Measurements from ENCODE around the gene SDK2. TPM values are rescaled to one million over a fixed set of nuclear protein-coding genes. Genes with fewer than 3 reads are reported as not detected.

SDK2 gene
- total RNA-seq, 1 donor from 2014 or later = 11.2 TPM

- Mint-ChIP-seq H3K27me3 (ENCODE audit: low read depth, unreplicated experiment) (peaks cover 11% of the 10 kb centered on the region), H3K27ac (ENCODE audit: unreplicated experiment) (peak overlapping the region; percentile 58), H3K4me1 (ENCODE audit: low read depth, unreplicated experiment) (peaks cover 4% of the 10 kb centered on the region), H3K36me3 (ENCODE audit: low read depth, unreplicated experiment) (no peaks in the 10 kb centered on the region), H3K4me3 (ENCODE audit: unreplicated experiment) (no peak overlapping the region), H3K9me3 (ENCODE audit: unreplicated experiment) (peaks cover 3% of the 10 kb centered on the region)
- FAIRE-seq (no peak), DNase-seq (ENCODE audit: low read depth) (no peak)
- no peaks in the 10 kb centered on the region for H4K20me1 ChIP-seq (ENCODE audit: insufficient read depth, low read length)
- no peak overlapping the region for H3K9ac ChIP-seq (ENCODE audit: low read length)
- no peaks in the 10 kb centered on the region for H3K27me3 ChIP-seq (ENCODE audit: insufficient read depth, low read length)
- H3K36me3 ChIP-seq (ENCODE audit: insufficient read depth, low read length) = no peaks in the 10 kb centered on the region
- H3K4me2 ChIP-seq (ENCODE audit: low read length) = no peak overlapping the region
- H3K4me1 ChIP-seq (ENCODE audit: insufficient read depth, low read length) = no peaks in the 10 kb centered on the region
- TF ChIP-seq EZH2 (IDR thresholded peaks at IDR 0.05; ENCODE audit: insufficient read depth, low read length) = no peak
- TF ChIP-seq, protein P1, sequence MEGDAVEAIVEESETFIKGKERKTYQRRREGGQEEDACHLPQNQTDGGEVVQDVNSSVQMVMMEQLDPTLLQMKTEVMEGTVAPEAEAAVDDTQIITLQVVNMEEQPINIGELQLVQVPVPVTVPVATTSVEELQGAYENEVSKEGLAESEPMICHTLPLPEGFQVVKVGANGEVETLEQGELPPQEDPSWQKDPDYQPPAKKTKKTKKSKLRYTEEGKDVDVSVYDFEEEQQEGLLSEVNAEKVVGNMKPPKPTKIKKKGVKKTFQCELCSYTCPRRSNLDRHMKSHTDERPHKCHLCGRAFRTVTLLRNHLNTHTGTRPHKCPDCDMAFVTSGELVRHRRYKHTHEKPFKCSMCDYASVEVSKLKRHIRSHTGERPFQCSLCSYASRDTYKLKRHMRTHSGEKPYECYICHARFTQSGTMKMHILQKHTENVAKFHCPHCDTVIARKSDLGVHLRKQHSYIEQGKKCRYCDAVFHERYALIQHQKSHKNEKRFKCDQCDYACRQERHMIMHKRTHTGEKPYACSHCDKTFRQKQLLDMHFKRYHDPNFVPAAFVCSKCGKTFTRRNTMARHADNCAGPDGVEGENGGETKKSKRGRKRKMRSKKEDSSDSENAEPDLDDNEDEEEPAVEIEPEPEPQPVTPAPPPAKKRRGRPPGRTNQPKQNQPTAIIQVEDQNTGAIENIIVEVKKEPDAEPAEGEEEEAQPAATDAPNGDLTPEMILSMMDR (IDR thresholded peaks at IDR 0.05; ENCODE audit: insufficient read depth, low read depth, low read length) = no peak
- H3K9me3 ChIP-seq (ENCODE audit: insufficient read depth, low read depth, low read length) = no peaks in the 10 kb centered on the region
- no peaks in the 10 kb centered on the region for H3K79me2 ChIP-seq (ENCODE audit: insufficient read depth, low read length)
- no peak overlapping the region for H3K4me3 ChIP-seq (ENCODE audit: insufficient read depth, low read depth, low read length)
- no peak overlapping the region for H2AFZ ChIP-seq (ENCODE audit: low read depth, low read length)
- no peak overlapping the region for H3K27ac ChIP-seq (ENCODE audit: low read depth, low read length)
Measured at GRCh38 chr17:73549841-73550430, 94.3 kb downstream of the SDK2 start.

DNA sequence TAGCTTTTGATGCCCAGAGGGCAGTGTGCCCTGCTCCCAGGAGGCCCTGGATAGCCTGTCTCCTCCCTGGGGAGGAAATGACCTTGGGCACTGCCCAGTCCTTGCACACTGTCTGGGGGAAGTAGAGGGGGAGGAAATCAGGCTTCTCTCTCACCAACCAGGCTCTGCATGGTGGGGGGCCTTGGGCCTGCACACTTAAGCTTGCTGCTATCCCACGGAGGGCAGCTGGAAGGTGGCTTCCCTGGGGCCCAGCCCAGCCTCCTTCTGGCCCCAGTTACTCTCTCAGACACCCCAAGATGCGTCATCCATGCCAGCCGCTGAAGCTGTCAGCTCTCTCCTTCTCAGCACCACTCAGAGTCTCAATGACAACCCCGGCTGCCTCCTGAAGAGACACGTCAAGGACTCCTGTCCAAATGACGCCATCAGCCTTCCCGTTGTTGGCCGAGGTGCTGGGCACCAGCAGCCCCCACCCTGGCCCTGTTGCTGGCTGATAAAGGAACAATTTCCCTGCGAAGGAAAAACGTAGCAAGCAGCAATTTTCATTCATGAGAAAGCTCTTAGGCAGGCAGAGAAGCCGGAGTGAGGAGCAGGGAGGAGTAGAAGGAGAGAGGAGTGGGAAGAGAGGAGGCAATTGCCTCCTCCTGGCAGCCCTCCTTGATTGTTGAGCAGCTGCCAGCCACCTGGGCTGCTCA is 95.5 kb downstream of the SDK2 start:
- H3K4me3 ChIP-seq (ENCODE audit: insufficient read depth, low read depth, low read length) = no peak overlapping the region
- Mint-ChIP-seq H3K27me3 (ENCODE audit: low read depth, unreplicated experiment) (peaks cover 10% of the 10 kb centered on the region), H3K4me3 (ENCODE audit: unreplicated experiment) (no peak overlapping the region), H3K36me3 (ENCODE audit: low read depth, unreplicated experiment) (no peaks in the 10 kb centered on the region), H3K4me1 (ENCODE audit: low read depth, unreplicated experiment) (peaks cover 4% of the 10 kb centered on the region), H3K9me3 (ENCODE audit: unreplicated experiment) (no peaks in the 10 kb centered on the region), H3K27ac (ENCODE audit: unreplicated experiment) (no peak overlapping the region)
- H3K27me3 ChIP-seq (ENCODE audit: insufficient read depth, low read length) = no peaks in the 10 kb centered on the region
- TF ChIP-seq, protein P1 (IDR thresholded peaks at IDR 0.05; ENCODE audit: insufficient read depth, low read depth, low read length) = no peak
- no peak for TF ChIP-seq EZH2 (IDR thresholded peaks at IDR 0.05; ENCODE audit: insufficient read depth, low read length)
- H3K9ac ChIP-seq (ENCODE audit: low read length) = no peak overlapping the region
- H3K4me1 ChIP-seq (ENCODE audit: insufficient read depth, low read length) = no peaks in the 10 kb centered on the region
- no peak overlapping the region for H2AFZ ChIP-seq (ENCODE audit: low read depth, low read length)
- H3K4me2 ChIP-seq (ENCODE audit: low read length) = no peak overlapping the region
- FAIRE-seq = no peak
- H4K20me1 ChIP-seq (ENCODE audit: insufficient read depth, low read length) = no peaks in the 10 kb centered on the region
- DNase-seq (ENCODE audit: low read depth) = no peak
- no peak overlapping the region for H3K27ac ChIP-seq (ENCODE audit: low read depth, low read length)
- no peaks in the 10 kb centered on the region for H3K36me3 ChIP-seq (ENCODE audit: insufficient read depth, low read length)
- H3K9me3 ChIP-seq (ENCODE audit: insufficient read depth, low read depth, low read length) = no peaks in the 10 kb centered on the region
- no peaks in the 10 kb centered on the region for H3K79me2 ChIP-seq (ENCODE audit: insufficient read depth, low read length)

GRCh38 chr17:73547790-73548189 is 96.5 kb downstream of the SDK2 start:
- Histone ChIP-seq H3K9me3 (ENCODE audit: insufficient read depth, low read depth, low read length) (no peaks in the 10 kb centered on the region), H3K4me1 (ENCODE audit: insufficient read depth, low read length) (no peaks in the 10 kb centered on the region), H3K27me3 (ENCODE audit: insufficient read depth, low read length) (no peaks in the 10 kb centered on the region), H3K27ac (ENCODE audit: low read depth, low read length) (no peak overlapping the region), H2AFZ (ENCODE audit: low read depth, low read length) (no peak overlapping the region), H3K36me3 (ENCODE audit: insufficient read depth, low read length) (no peaks in the 10 kb centered on the region), H3K9ac (ENCODE audit: low read length) (no peak overlapping the region), H3K4me2 (ENCODE audit: low read length) (no peak overlapping the region), H3K79me2 (ENCODE audit: insufficient read depth, low read length) (no peaks in the 10 kb centered on the region), H4K20me1 (ENCODE audit: insufficient read depth, low read length) (no peaks in the 10 kb centered on the region), H3K4me3 (ENCODE audit: insufficient read depth, low read depth, low read length) (no peak overlapping the region)
- H3K4me1 Mint-ChIP-seq (ENCODE audit: low read depth, unreplicated experiment) = peaks cover 4% of the 10 kb centered on the region
- no peak overlapping the region for H3K4me3 Mint-ChIP-seq (ENCODE audit: unreplicated experiment)
- no peak for DNase-seq (ENCODE audit: low read depth)
- H3K36me3 Mint-ChIP-seq (ENCODE audit: low read depth, unreplicated experiment) = no peaks in the 10 kb centered on the region
- H3K27me3 Mint-ChIP-seq (ENCODE audit: low read depth, unreplicated experiment) = peaks cover 13% of the 10 kb centered on the region
- no peak for FAIRE-seq
- TF ChIP-seq EZH2 (IDR thresholded peaks at IDR 0.05; ENCODE audit: insufficient read depth, low read length) = no peak
- TF ChIP-seq, protein P1 (IDR thresholded peaks at IDR 0.05; ENCODE audit: insufficient read depth, low read depth, low read length) = no peak
- H3K9me3 Mint-ChIP-seq (ENCODE audit: unreplicated experiment) = no peaks in the 10 kb centered on the region
- H3K27ac Mint-ChIP-seq (ENCODE audit: unreplicated experiment) = no peak overlapping the region
